GM12872 (cell line): ENCODE data around the gene CENPB.

Experiments
- CTCF ChIP-seq: IDR thresholded peaks from 3 replicates; pipeline ENCODE4 v1.5.1; 2011; ENCODE audit warnings: low read depth, mild to moderate bottlenecking, low read length, moderate library complexity; ENCODE audit not compliant: insufficient read depth

Gene CENPB

GRCh38 chr20:3794701-3795420 lies 8.3 kb upstream of the CENPB start:
- no peak for TF ChIP-seq CTCF

- TF ChIP-seq CTCF, result no peak
These were observed 2.2 kb upstream of the CENPB start for GRCh38 chr20:3788685-3789155.

- no peak for TF ChIP-seq CTCF
These were observed 929 bp upstream of the CENPB start for GRCh38 chr20:3787324-3788014.

GRCh38 chr20:3786126-3786484 lies 435 bp downstream of the CENPB start:
- no peak for TF ChIP-seq CTCF

- no peak for TF ChIP-seq CTCF
These were observed 1.1 kb downstream of the CENPB start for GRCh38 chr20:3785240-3786125.

- no peak for TF ChIP-seq CTCF
These were observed 1.7 kb downstream of the CENPB start for GRCh38 chr20:3784863-3785239.
